Neural cell (in vitro differentiated cells): Measurements from ENCODE around the gene STAC3.

ENCODE experiments used
- EP300 ChIP-seq: fragments of 450-650 bp; conservative IDR thresholded peaks from 2 replicates; pipeline ENCODE4 v1.6.1; 2014; ENCODE audit warnings: antibody characterized with exemption, mild to moderate bottlenecking, moderate library complexity; ENCODE audit not compliant: poor library complexity, severe bottlenecking
- EZH2 ChIP-seq: fragments of 200-600, 300-800 bp; shearing (Covaris generic), sonication (generic); IDR thresholded peaks from 2 replicates; pipeline ENCODE4 v1.6.1; 2014; ENCODE audit warnings: antibody characterized with exemption, low read length, borderline replicate concordance, mild to moderate bottlenecking; ENCODE audit not compliant: insufficient read depth, poor library complexity, severe bottlenecking
- POLR2AphosphoS5 ChIP-seq: IDR thresholded peaks from 2 replicates; pipeline ENCODE4 v1.6.1; 2012
- RAD21 ChIP-seq: fragments of 450-650 bp; conservative IDR thresholded peaks from 2 replicates; pipeline ENCODE4 v1.6.1; 2014; ENCODE audit warnings: antibody characterized with exemption, mild to moderate bottlenecking, moderate library complexity
- TAF1 ChIP-seq: IDR thresholded peaks from 2 replicates; pipeline ENCODE4 v1.6.1; 2012; ENCODE audit warnings: low read depth
- TF ChIP-seq, protein P1 (sequence below): fragments of 450-650 bp; IDR thresholded peaks from 2 replicates; pipeline ENCODE4 v1.5.1; 2014; ENCODE audit warnings: antibody characterized with exemption, mild to moderate bottlenecking, moderate library complexity; ENCODE audit not compliant: poor library complexity, severe bottlenecking
- TF ChIP-seq, protein P2 (sequence below): IDR thresholded peaks from 2 replicates; pipeline ENCODE4 v1.6.1; 2012; ENCODE audit warnings: borderline replicate concordance

DNA sequence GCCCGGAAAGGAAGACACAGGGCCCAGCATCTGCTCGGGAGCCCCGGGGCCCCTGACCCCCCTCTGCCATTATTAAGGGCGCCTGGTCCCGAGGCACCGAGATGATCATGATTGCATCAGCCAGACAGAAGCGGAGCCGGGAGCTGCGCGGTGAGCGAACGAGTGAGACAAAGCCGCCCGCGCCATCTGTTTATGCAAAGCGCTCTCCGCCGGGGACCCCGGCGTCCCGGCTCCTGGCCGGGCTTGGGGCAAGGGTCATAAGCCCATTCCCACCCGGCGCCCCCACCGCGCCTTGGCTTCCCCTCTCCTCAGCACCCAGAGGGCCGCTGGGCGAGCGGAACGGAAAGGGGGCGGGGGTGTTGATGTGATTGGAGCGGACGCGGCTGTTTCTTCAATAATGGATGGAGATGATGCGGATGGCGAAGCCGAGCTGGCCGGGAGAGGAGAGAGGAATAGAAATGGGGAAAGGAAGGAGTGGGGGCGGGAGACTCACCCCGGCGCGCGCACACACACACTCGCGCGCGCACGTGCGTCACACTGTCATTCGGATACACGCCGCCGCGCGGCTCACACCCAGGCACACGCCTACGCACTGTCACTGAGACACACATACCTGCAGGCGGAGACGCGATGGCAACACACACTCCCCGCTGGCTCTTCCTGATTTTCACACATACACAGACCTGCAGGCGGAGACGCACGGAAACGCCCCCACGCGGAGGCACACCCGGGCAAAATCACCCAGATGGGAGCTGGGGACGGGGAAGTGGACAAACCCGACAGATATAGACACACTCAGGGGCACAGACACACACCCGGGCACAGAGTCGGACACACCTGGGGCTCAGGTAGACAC, 10.7 kb downstream of the STAC3 start:
- TF ChIP-seq EZH2 (no peak), POLR2AphosphoS5 (peak; percentile 90), TAF1 (peak; percentile 92), RAD21 (no peak), EP300 (peak; percentile 73)
- TF ChIP-seq, protein P1, sequence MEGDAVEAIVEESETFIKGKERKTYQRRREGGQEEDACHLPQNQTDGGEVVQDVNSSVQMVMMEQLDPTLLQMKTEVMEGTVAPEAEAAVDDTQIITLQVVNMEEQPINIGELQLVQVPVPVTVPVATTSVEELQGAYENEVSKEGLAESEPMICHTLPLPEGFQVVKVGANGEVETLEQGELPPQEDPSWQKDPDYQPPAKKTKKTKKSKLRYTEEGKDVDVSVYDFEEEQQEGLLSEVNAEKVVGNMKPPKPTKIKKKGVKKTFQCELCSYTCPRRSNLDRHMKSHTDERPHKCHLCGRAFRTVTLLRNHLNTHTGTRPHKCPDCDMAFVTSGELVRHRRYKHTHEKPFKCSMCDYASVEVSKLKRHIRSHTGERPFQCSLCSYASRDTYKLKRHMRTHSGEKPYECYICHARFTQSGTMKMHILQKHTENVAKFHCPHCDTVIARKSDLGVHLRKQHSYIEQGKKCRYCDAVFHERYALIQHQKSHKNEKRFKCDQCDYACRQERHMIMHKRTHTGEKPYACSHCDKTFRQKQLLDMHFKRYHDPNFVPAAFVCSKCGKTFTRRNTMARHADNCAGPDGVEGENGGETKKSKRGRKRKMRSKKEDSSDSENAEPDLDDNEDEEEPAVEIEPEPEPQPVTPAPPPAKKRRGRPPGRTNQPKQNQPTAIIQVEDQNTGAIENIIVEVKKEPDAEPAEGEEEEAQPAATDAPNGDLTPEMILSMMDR = peak; percentile 51
- TF ChIP-seq, protein P2, sequence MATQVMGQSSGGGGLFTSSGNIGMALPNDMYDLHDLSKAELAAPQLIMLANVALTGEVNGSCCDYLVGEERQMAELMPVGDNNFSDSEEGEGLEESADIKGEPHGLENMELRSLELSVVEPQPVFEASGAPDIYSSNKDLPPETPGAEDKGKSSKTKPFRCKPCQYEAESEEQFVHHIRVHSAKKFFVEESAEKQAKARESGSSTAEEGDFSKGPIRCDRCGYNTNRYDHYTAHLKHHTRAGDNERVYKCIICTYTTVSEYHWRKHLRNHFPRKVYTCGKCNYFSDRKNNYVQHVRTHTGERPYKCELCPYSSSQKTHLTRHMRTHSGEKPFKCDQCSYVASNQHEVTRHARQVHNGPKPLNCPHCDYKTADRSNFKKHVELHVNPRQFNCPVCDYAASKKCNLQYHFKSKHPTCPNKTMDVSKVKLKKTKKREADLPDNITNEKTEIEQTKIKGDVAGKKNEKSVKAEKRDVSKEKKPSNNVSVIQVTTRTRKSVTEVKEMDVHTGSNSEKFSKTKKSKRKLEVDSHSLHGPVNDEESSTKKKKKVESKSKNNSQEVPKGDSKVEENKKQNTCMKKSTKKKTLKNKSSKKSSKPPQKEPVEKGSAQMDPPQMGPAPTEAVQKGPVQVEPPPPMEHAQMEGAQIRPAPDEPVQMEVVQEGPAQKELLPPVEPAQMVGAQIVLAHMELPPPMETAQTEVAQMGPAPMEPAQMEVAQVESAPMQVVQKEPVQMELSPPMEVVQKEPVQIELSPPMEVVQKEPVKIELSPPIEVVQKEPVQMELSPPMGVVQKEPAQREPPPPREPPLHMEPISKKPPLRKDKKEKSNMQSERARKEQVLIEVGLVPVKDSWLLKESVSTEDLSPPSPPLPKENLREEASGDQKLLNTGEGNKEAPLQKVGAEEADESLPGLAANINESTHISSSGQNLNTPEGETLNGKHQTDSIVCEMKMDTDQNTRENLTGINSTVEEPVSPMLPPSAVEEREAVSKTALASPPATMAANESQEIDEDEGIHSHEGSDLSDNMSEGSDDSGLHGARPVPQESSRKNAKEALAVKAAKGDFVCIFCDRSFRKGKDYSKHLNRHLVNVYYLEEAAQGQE = peak; percentile 85
